HEK293 (cell line): ENCODE results near the gene OR2F2.

Experiments used
- CTCF ChIP-seq: fragments of 450-650 bp; formaldehyde crosslinking; IDR thresholded peaks from 2 replicates; pipeline ENCODE4 v1.5.1; 2016; ENCODE audit warnings: missing biosample characterization, missing genetic modification characterization
- ZBTB11 ChIP-seq: fragments of 450-650 bp; formaldehyde crosslinking; conservative IDR thresholded peaks from 2 replicates; pipeline ENCODE4 v1.5.1; 2016; ENCODE audit warnings: low read depth, missing biosample characterization, missing genetic modification characterization

GRCh38 chr7:143936087-143937009 is 1.3 kb downstream of the OR2F2 start:
- TF ChIP-seq ZBTB11 (tag by site-specific recombination) (no peak), CTCF (no peak)
